Body of pancreas (tissue), 4 donors: ENCODE measurements around the gene SLC19A1. TPM values are rescaled to one million over a fixed set of nuclear protein-coding genes. Genes with fewer than 3 reads are reported as not detected.

Experiments
- ATAC-seq: fragments of 150-250 bp; one replicate; pipeline ENCODE4 v1.9.1; 2016
- DNase-seq, 4 donors: peaks; one replicate each; pipeline ENCODE4 v3.0.0-alpha.2; 2019
- H3K27ac ChIP-seq, 4 donors: fragments of 200-600 bp; sonication (generic); 1 replicate in 3 of 4; 2 replicates in 1 of 4; pipeline versions ENCODE4 v1.5.1 to v1.6.1; 2016 to 2019; ENCODE audit warnings: mild to moderate bottlenecking in 1 of 4, mixed read lengths in 1 of 4, moderate library complexity in 1 of 4
- H3K27me3 ChIP-seq, 2 donors: fragments of 200-600 bp; sonication (generic); one replicate each; pipeline ENCODE4 v1.6.0; 2016; ENCODE audit warnings: mild to moderate bottlenecking in 1 of 2
- H3K36me3 ChIP-seq, 2 donors: fragments of 200-600 bp; sonication (generic); replicated peaks in 1 of 2; 2 replicates each; pipeline ENCODE4 v1.5.1; 2016; ENCODE audit warnings: low read depth in 2 of 2; ENCODE audit not compliant: insufficient read depth in 1 of 2
- H3K4me1 ChIP-seq: fragments of 200-600 bp; sonication (generic); one replicate; pipeline ENCODE4 v1.6.0; 2016
- H3K4me3 ChIP-seq, 2 donors: fragments of 200-600 bp; sonication (generic); 1 replicate in 1 of 2; 2 replicates in 1 of 2; pipeline ENCODE4 v1.5.1; 2016 to 2019
- H3K9me3 ChIP-seq, 3 donors: fragments of 200-600 bp; sonication (generic); 1 replicate in 2 of 3; 2 replicates in 1 of 3; pipeline ENCODE4 v1.5.1; 2016
- POLR2A ChIP-seq, 3 donors: fragments of 450-650 bp; IDR thresholded peaks; one replicate each; pipeline ENCODE4 v1.6.1; 2016; ENCODE audit warnings: antibody characterized with exemption in 3 of 3, mild to moderate bottlenecking in 2 of 3
- WGBS, 2 donors: methylation state at CpG; one replicate each; pipeline ENCODE4 v1.1.5; 2017; 5-methylcytosine and 5-hydroxymethylcytosine counted together
- intact Hi-C: fragments of 100-400 bp; cut with DNase I; formaldehyde crosslinking; loops from one replicate; pipeline ENCODE4 v1.15.1; 2023
- total RNA-seq, 2 donors: library from RNA; depleted of rRNA; stranded (reverse); fragments of >200 nt; gene quantifications; one replicate each; pipeline ENCODE4 v1.1.0, GENCODE V29; 2016
- TF ChIP-seq, protein P1 (sequence below), 7 experiments: fragments of 450-650 bp in 4 of 7; fragments of 200-600 bp in 3 of 7; sonication (generic) in 3 of 7; IDR thresholded peaks; one replicate each; pipeline ENCODE4 v1.5.1; 2016 to 2019; ENCODE audit warnings: antibody characterized with exemption in 7 of 7

Gene SLC19A1
- total RNA-seq, 2 donors from 2014 or later, result 2.6 to 7.0 TPM

DNA sequence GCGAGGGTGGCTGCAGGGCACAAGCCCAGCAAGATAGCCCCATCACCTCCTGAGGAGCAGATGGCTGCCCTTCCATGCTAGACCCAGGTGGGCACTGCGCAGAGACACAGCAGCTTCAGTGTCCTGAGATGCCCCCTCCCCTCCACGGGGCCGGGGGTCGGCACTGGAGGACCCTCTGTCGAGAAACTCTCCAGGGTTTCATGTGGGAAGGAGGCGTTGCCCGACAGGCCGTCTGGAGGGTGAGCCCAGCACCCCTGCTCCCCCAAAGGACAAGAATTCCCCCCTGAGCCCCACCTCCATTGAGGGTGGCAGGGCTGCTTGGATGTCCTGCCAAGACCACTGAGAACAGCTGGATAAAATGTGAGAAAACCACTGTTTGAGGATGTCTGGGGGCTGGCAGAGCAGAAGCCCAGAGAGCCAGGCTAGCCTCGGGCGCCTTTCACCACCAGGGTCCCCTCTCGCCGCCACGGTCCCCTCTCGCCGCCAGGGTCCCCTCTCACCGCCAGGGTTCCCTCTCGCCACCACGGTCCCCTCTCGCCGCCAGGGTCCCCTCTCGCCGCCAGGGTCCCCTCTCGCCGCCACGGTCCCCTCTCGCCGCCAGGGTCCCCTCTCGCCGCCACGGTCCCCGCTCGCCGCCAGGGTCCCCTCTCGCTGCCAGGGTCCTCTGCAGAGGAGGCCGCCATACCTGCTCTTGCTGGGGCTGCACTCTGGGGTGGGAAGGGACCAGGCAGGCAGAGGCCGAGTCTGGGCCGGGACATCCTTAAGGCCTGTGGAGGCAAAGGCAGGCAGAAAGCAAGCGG, 44.2 kb downstream of the SLC19A1 start:
- Histone ChIP-seq H3K4me1 (no peaks in the 10 kb centered on the region), H3K27ac (no peak overlapping the region), H3K27me3 (no peaks in the 10 kb centered on the region), H3K36me3 (no peaks in the 10 kb centered on the region), H3K4me3 (no peak overlapping the region), H3K9me3 (no peaks in the 10 kb centered on the region)
- DNase-seq (no peak), ATAC-seq (no peak)
- TF ChIP-seq, protein P1, sequence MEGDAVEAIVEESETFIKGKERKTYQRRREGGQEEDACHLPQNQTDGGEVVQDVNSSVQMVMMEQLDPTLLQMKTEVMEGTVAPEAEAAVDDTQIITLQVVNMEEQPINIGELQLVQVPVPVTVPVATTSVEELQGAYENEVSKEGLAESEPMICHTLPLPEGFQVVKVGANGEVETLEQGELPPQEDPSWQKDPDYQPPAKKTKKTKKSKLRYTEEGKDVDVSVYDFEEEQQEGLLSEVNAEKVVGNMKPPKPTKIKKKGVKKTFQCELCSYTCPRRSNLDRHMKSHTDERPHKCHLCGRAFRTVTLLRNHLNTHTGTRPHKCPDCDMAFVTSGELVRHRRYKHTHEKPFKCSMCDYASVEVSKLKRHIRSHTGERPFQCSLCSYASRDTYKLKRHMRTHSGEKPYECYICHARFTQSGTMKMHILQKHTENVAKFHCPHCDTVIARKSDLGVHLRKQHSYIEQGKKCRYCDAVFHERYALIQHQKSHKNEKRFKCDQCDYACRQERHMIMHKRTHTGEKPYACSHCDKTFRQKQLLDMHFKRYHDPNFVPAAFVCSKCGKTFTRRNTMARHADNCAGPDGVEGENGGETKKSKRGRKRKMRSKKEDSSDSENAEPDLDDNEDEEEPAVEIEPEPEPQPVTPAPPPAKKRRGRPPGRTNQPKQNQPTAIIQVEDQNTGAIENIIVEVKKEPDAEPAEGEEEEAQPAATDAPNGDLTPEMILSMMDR (IDR thresholded peaks at IDR 0.05), result no peak
- TF ChIP-seq POLR2A (IDR thresholded peaks at IDR 0.05), result no peak
- WGBS, 2 donors, result 84% methylated on average over 32 to 38 of the region's 39 CpGs
- intact Hi-C loops, result no loop called here

DNA sequence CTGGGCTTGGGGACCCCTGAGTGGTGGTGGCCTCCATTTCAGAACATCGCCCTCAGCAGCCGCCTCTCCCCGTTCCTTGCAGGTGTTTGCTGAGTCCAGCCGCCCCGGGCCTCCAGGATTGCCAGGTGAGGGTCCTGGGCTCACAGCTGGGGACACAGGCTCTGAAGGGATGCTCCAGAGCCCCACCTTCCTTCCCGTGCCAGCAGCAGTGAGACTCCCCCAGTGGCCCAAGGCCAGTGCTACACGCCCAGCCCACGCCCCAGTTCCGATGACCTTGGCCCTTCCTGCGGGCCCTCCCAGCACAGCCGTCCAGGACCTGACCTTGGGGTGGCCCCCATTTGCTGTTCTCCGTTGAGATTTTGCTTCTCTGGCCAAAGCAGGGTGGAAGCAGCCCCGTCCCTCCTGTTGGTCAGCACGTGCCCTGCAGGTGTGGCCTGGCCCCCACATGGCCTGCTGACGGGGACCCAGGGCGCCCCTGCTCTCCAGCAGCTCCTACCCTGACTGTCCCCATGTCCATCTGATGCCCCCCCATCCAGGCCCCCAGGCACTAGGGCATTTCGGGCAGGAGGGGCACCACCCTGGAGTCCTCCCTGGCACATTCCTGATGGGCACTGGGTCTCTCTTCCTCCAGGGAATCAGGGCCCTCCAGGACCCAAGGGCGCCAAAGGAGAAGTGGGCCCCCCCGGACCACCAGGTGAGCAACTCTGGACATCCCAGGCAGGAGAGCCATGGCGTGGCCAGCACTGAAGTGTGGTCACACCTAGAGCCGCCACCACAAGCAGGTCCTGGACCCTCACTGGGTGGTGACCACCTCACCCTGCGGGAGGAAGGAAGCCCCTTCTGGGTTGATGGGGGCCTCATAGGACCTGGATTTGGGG, 45.0 kb downstream of the SLC19A1 start:
- TF ChIP-seq POLR2A (IDR thresholded peaks at IDR 0.05), result no peak
- TF ChIP-seq, protein P1 (IDR thresholded peaks at IDR 0.05), result no peak
- DNase-seq (peak in 1 of 4 donors; percentile 9), ATAC-seq (no peak)
- no peaks in the 10 kb centered on the region for H3K36me3 ChIP-seq
- no peaks in the 10 kb centered on the region for H3K4me1 ChIP-seq
- no peaks in the 10 kb centered on the region for H3K9me3 ChIP-seq
- no peak overlapping the region for H3K4me3 ChIP-seq
- intact Hi-C loops, result no loop called here
- WGBS, 2 donors, result 58 to 100% methylated on average over 1 to 21 of the region's 22 CpGs
- H3K27ac ChIP-seq, result no peak overlapping the region
- no peaks in the 10 kb centered on the region for H3K27me3 ChIP-seq

DNA sequence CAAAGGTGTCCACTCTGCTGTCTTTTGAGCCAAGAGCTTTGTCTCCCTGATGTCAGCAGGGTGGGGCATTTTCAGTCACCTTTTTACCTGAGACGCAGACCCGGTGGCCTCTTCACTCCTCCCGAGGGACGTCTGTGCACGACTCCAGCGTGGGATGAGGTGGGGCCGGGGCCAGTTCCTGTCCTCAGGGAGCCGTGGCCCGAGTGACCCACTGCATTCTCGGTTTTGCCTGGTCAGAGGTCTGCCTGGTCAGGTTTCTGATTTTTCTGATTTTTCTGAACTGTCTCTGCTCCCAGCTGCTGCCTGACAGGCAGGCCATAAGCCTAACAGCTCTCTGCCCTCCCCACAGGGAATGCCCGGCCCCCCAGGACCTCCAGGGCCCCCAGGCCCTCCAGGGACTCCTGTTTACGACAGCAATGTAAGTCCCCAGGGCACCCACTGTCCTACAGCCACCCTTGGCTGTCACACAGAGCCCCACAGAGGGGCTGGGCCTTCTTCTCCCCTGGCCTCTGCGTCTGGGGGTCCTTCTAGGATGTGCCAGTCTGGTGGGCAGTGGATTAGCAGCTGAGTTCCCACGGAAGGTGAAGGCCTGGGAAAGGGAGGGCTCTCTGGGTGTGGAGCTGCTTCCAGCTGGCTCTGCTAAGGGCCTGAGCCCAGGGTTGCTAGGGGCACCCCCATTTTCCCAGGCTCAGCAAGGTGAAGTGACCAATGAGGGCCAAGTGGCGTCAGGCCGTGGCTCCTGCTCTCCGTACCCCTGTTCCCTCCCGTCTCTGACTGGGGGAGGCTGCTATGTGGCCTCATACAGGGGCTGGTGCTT, 45.9 kb downstream of the SLC19A1 start:
- Histone ChIP-seq H3K27ac (no peak overlapping the region), H3K4me3 (no peak overlapping the region), H3K27me3 (no peaks in the 10 kb centered on the region), H3K4me1 (no peaks in the 10 kb centered on the region), H3K36me3 (no peaks in the 10 kb centered on the region), H3K9me3 (no peaks in the 10 kb centered on the region)
- DNase-seq (no peak), ATAC-seq (no peak)
- WGBS, 2 donors, result 87 to 88% methylated on average over 15 to 18 of the region's 18 CpGs
- intact Hi-C loops, result no loop called here
- no peak for TF ChIP-seq POLR2A (IDR thresholded peaks at IDR 0.05)
- TF ChIP-seq, protein P1 (IDR thresholded peaks at IDR 0.05), result no peak

DNA sequence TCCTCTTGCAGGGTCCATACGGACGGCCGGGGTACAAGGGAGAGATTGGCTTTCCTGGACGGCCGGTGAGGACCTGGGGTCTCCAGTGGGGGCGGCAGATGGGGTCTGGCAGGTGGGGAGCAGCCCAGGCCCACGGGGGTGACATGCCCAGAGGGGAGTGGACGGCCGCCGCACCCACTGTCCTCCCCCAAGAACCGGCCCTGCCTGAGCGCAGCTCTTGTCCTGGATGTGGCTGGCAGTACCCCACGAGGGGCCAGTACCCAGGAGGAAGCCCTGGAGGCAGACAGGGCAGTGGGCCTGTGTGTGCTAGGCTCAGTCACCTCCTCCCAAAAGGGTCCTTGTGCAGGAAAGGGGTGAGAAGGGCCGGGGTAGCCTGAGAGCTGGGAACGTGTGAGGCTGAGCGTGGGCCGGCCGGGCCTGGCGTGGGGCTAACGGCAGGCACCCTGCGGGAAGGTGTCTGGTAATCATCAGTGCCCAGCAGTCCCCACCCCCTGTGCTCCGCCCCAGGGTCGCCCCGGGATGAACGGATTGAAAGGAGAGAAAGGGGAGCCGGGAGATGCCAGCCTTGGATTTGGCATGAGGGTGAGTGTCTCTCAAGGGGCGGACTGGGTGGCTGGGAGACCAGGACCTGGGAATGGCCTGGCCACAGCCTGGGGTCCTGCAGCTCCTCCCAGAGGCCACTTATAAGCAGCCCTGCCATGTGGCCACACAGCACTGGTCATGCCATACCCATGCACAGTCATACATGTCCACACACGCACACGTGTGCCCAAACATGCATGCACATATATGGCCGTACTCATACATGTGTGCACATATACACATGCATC, 47.2 kb downstream of the SLC19A1 start:
- TF ChIP-seq, protein P1 (IDR thresholded peaks at IDR 0.05), result no peak
- TF ChIP-seq POLR2A (IDR thresholded peaks at IDR 0.05), result no peak
- 84 to 89% methylated on average over 16 to 22 of the region's 30 CpGs for WGBS, 2 donors
- intact Hi-C loops, result no loop called here

More for the DNA sequence above, 47.2 kb downstream of the SLC19A1 start:
- no peaks in the 10 kb centered on the region for H3K4me1 ChIP-seq
- no peak overlapping the region for H3K27ac ChIP-seq
- ATAC-seq, result no peak
- H3K36me3 ChIP-seq, result no peaks in the 10 kb centered on the region
- no peak overlapping the region for H3K4me3 ChIP-seq
- H3K9me3 ChIP-seq, result no peaks in the 10 kb centered on the region
- DNase-seq, result no peak
- H3K27me3 ChIP-seq, result no peaks in the 10 kb centered on the region
